NCI-H1417 (cell line): ENCODE measurements around the gene MAFB.

Source experiments
- DNase-seq, 3 experiments: peaks; one replicate each; lab custom pipeline; 2025; lab: John Stamatoyannopoulos, UW

MAFB gene

GRCh38 chr20:40659567-40659966 lies 29.5 kb downstream of the MAFB start:
- no peak for DNase-seq

GRCh38 chr20:40658509-40658908 lies 30.5 kb downstream of the MAFB start:
- no peak for DNase-seq

DNA sequence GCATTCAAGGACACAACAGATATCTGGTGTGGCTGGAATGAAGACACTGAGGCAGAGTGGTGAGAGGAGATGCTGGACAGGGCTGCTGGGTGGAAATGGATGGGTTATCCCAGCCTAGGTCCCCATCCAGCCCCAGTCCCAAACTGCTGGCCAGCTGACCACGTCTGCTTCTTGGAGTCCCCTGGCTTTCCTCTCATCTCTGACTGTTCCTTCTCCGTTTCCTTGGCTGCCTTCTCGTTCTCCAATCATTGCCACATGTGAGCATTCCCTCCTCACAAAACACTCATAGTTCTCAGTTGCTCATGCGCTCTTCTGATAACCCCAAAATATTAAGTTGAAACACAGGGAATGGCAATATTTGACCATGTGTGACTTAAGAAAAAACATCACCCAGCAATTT lies 31.5 kb downstream of the MAFB start:
- DNase-seq = no peak

GRCh38 chr20:40655451-40655850 lies 33.6 kb downstream of the MAFB start:
- no peak for DNase-seq

DNA sequence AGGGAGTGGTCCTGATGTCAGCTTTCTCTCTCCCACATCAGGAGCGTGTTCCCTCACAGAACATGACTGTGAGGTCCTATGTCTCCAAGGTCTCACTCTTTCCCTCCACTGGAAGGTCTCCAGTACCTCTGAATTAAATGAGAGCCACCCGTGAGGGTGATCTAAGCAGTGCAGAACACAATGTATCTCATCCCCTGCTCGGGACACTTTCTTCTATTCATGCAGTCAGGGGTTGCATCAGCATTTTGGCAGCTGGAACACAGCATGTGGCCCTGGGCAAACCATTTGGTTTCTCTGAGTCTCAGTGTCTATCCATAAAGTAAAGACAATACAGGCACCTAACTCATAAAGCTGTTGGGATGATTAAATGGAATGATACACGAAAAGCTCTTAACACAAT lies 34.2 kb downstream of the MAFB start:
- DNase-seq = peak in 1 of 3 experiments; percentile 15

DNA sequence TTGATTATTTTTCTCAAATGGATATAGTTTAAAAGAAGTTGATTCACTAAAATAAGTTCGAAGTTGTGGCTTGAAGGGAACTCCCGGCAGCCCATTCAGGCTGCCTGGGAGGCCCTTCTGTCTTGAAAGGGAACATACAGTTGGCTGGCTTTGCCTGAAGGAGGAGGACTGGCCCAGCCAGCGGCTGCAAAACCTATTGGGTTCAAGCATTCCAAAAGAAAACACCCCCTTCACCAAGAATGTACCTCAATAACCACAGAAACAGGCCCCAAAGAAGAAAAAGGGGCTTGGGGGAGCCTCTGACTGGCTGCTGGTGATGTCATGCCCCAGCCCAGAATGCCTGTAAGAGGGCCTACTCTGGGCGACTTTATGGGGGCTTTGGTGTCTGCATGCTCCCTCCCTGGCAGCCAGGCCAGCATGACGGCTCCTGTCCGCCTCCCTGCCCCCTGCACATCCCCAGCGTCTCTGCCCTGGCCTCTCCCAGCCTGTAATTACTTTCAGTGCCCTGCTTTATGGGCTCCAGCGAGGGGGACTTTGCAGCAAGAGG lies 36.5 kb downstream of the MAFB start:
- DNase-seq = no peak

GRCh38 chr20:40651151-40651550 lies 37.9 kb downstream of the MAFB start:
- DNase-seq = no peak

GRCh38 chr20:40650707-40651106 lies 38.3 kb downstream of the MAFB start:
- peak in 2 of 3 experiments; percentile 32 to 67 for DNase-seq

DNA sequence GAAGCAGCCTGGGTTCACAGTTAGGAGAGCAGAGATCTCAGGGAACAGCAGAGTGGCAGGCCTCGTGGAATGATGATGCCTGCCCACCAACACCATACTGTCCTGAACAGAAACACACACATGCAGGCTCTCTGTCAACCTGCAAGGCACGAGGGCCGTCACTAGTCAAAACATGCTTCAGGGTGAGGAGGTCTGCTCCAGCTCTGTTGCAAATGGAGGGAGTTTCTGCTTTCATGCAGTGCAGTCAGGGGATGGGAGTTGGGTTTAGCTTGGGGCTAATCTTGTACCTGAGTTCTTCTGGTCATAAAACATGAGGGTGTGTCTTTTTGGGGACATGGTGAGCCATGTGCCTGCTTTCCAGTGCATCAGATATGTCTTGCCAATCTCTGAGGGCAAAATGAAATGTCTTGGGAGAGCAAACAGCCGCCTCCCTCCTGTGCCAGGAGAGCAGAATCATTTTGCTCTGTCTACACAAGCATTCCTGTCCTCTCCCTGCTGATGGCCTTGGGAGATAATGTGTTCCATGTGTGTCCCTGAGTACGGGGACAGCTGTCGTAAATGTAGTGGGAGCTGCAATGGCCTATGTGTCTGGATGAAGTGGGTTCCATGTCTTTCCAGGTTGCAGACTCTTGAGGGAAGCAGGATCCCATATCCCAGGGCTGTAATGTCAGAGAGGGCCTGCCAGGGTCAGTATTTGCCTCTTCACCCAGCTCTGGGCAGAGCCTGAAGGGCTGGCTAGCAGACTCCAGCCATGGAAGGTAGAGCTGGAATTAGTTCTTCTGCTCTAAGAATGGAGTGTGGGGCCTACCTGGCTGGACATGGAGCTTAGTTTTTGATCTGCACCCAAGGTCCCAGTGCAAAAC lies 40.6 kb downstream of the MAFB start:
- DNase-seq = peak in 2 of 3 experiments; percentile 16 to 38

DNA sequence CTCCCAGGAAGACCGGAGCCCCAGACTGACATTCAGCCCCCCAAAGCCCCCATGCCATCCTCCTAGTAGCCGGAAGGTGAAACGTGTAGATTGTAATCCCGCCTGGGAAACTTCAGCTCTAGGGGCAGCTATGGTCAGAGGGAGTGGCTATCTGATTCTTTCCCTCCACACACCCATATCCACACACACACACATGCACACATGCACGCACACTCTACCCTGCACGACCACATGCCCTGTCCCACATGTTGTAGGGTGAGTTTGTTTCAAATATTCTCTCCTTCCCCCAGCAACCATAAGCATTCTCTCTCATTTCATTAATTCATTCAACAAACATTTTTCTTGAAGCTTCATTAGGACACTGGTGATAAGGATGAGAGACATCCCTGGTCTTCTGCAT lies 42.2 kb downstream of the MAFB start:
- no peak for DNase-seq

GRCh38 chr20:40646361-40646760 lies 42.7 kb downstream of the MAFB start:
- DNase-seq = peak in 2 of 3 experiments; percentile 94 to 99

DNA sequence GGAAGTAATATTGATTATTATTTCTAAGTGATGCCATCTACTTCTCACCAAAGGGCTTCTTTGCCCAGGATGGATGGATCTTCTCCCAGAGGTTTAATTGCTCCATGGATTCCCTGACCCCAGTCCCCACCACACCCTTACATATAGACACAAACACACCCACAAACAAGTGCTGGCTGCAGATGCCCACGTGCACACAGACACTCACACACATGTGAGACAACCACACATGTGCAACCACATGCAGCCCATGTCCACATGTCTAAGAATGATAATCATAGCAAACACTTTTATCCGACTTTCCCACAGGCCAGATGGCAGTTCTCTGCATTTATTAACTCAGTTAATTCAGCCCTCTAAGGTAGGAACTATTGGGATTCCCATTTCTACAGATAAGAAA lies 44.2 kb downstream of the MAFB start:
- DNase-seq = no peak

GRCh38 chr20:40643891-40644290 lies 45.1 kb downstream of the MAFB start:
- DNase-seq = no peak

- DNase-seq = no peak
Observed at GRCh38 chr20:40641809-40642208, 47.2 kb downstream of the MAFB start.

DNA sequence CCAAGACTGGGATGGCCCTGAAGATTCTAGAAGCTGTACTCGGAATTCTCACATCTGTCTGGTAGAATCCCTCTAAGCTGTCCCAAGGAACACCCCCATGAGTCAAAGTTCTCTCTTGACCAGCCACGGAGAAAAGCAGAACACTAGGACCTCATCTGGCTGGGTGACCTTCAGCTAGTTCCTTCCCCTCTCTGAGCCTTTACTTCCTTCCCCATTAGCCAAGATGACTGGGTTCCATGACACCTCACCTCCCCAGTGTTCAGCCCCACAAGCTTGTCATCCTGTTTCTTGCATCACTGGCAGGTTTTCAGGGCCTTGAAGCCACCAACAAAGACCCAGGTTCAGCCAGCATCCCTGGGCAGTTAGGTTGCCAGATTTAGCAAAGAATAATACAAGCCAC lies 47.8 kb downstream of the MAFB start:
- no peak for DNase-seq

- DNase-seq = peak in 2 of 3 experiments; percentile 40 to 82
Observed at GRCh38 chr20:40640667-40641066, 48.4 kb downstream of the MAFB start.

DNA sequence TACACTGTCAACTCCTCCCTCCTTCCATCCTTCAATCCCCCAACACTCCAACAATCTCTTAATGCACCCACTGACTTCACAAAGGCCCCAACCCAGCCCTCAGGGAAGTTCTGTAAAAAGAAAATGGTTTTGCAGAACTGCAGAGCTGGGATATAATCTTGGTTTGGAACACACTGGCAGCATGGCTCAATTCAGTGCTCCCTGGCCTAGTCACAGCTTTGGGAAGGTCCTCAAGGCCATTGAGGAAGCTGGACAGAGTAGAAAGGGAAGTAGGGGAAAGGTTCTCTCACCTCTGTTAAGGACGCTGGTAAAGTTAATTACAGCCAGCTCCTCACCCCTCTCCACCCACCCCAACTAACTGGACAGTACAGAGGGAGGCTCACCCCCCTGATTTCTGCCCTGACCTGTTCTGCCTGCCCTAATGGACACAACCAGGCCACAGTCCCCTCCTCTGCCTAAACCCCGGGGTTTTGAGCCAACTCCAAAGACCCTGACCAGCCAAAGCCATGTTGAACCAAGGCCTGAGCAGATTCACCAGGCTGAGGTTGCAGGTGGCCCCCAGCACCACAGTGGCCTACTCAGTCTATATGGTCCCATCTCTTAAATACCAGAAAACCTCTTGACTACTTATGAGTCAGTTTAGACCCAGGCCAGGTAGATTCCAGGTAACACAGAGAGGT lies 49.2 kb downstream of the MAFB start:
- no peak for DNase-seq

DNA sequence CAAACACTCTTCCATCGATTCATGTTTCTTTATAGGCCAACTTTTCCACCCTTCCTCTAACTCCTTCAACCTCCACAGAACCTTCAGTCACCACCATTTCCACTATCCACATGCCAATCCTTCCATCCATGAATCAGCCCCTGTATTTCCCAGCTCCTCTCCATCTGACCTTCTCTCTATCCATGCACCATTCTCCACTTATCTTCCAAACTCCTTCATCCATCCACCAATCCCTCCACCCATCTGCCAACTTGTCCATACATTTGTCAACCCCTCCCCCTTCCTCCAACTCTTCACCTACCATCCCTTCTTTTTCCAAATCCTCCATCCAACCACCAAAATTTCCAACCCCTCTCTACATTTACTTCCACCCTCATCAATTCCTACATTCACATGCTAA lies 49.9 kb downstream of the MAFB start:
- DNase-seq = no peak

- peak in 2 of 3 experiments; percentile 53 to 80 for DNase-seq
Observed at GRCh38 chr20:40638414-40638813, 50.6 kb downstream of the MAFB start.

DNA sequence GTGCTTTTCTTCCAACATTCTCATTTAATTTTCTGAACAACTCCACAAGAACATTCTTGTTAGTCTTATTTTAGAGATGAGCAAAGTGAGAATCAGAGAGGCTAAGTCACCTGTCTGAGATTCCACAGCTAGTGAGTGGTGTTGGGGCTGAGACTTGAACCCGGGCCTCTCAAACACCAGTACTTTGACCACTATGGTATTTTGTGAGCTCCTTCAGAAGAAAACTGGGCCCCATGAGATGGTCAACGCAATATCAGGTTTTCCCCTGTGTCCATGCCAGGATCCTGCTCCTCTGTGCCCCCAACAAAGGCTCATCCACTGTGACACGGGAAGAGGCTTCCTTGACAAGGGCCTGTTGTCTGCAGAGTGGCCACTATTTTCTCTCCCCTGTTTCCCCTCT lies 51.9 kb downstream of the MAFB start:
- DNase-seq = no peak

- DNase-seq = no peak
Observed at GRCh38 chr20:40636486-40636885, 52.5 kb downstream of the MAFB start.

- DNase-seq = no peak
Observed at GRCh38 chr20:40635971-40636370, 53.1 kb downstream of the MAFB start.
